MCF 10A (cell line): Measurements from ENCODE around the gene TMEM220. TPM values are rescaled to one million over a fixed set of nuclear protein-coding genes. Genes with fewer than 3 reads are reported as not detected.

Experiments used
- BruUV-seq: library from RNA; stranded (reverse); fragments of 400-500 nt; replicated peaks from 2 replicates; lab custom pipeline; 2021; lab: Mats Ljungman, UMichigan
- CTCF ChIA-PET: fragments of 300-600 bp; sonication (Branson Sonifier 250); formaldehyde crosslinking; extraction: SDS; loops from one replicate; lab custom pipeline; 2021; ENCODE audit warnings: antibody characterized with exemption, inconsistent platforms; lab: Yijun Ruan, JAX
- POLR2A ChIA-PET: fragments of 300-600, 350-650 bp; sonication (Branson Sonifier 250); formaldehyde crosslinking; extraction: SDS; loops from one replicate; lab custom pipeline; 2020; ENCODE audit warnings: antibody characterized with exemption, inconsistent platforms; lab: Yijun Ruan, JAX
- DNase-seq: peaks from one replicate; pipeline ENCODE4 v3.0.0-alpha.2; 2018; ENCODE audit not compliant: unreplicated experiment
- H3K27ac Mint-ChIP-seq: one replicate; pipeline ENCODE4 v1.8.0; 2022; ENCODE audit warnings: mild to moderate bottlenecking, low read depth, mixed read lengths; ENCODE audit not compliant: unreplicated experiment
- H3K27me3 Mint-ChIP-seq: one replicate; pipeline ENCODE4 v1.8.0; 2022; ENCODE audit warnings: mixed read lengths; ENCODE audit not compliant: insufficient read depth, unreplicated experiment
- H3K36me3 Mint-ChIP-seq: one replicate; pipeline ENCODE4 v1.8.0; 2022; ENCODE audit warnings: mild to moderate bottlenecking, moderate library complexity, mixed read lengths; ENCODE audit not compliant: insufficient read depth, unreplicated experiment
- H3K4me1 Mint-ChIP-seq: one replicate; pipeline ENCODE4 v1.8.0; 2022; ENCODE audit warnings: mixed read lengths; ENCODE audit not compliant: insufficient read depth, unreplicated experiment
- H3K4me3 Mint-ChIP-seq: one replicate; pipeline ENCODE4 v1.8.0; 2022; ENCODE audit warnings: mild to moderate bottlenecking, moderate library complexity, mixed read lengths; ENCODE audit not compliant: unreplicated experiment
- H3K9me3 Mint-ChIP-seq: one replicate; pipeline ENCODE4 v1.8.0; 2022; ENCODE audit warnings: mixed read lengths; ENCODE audit not compliant: unreplicated experiment
- intact Hi-C: fragments of 100-400 bp; cut with micrococcal nuclease; formaldehyde crosslinking; loops from 2 replicates; pipeline ENCODE4 v1.14.1; 2022
- total RNA-seq: library from RNA; stranded (reverse); gene quantifications from 2 replicates; pipeline ENCODE4 v1.2.3, GENCODE V29; 2022
- TF ChIP-seq, protein P1 (sequence below): fragments of 200-600 bp; IDR thresholded peaks from one replicate; pipeline ENCODE4 v1.8.0; 2022; ENCODE audit warnings: antibody characterized with exemption, mild to moderate bottlenecking; ENCODE audit not compliant: unreplicated experiment

TMEM220 gene
- total RNA-seq, 1 experiment from 2014 or later, result 1.1 TPM

DNA sequence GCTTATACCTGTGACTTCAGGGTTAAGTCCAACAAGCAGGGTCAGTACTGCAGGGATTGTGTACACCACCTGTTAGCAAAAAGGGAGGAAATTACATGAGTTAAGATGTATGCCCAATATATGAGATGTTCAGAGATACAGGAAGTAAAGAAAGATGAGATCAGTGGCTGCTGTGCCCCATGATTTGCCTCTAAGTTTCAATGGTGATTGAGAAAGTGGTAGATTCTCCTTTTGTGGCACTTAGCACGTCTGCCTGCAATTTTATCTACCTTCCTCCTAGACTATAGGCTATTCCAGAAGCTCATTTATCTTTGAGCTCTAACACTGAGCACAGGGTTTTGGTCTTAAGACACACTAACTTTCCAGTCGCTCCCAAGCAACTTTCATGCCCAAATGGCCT, 3.6 kb downstream of the TMEM220 start:
- ChIA-PET CTCF (interaction anchor here (0.9 to 1.9 kb wide), 2 partner anchors 11 to 109 kb away, joined by 3 to 9 read pairs; no protein-coding TSS in a partner anchor), POLR2A (no interaction called here)
- no peaks in the 10 kb centered on the region for H3K9me3 Mint-ChIP-seq
- H3K36me3 Mint-ChIP-seq, result no peaks in the 10 kb centered on the region
- TF ChIP-seq, protein P1, sequence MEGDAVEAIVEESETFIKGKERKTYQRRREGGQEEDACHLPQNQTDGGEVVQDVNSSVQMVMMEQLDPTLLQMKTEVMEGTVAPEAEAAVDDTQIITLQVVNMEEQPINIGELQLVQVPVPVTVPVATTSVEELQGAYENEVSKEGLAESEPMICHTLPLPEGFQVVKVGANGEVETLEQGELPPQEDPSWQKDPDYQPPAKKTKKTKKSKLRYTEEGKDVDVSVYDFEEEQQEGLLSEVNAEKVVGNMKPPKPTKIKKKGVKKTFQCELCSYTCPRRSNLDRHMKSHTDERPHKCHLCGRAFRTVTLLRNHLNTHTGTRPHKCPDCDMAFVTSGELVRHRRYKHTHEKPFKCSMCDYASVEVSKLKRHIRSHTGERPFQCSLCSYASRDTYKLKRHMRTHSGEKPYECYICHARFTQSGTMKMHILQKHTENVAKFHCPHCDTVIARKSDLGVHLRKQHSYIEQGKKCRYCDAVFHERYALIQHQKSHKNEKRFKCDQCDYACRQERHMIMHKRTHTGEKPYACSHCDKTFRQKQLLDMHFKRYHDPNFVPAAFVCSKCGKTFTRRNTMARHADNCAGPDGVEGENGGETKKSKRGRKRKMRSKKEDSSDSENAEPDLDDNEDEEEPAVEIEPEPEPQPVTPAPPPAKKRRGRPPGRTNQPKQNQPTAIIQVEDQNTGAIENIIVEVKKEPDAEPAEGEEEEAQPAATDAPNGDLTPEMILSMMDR, result no peak
- H3K4me1 Mint-ChIP-seq, result no peaks in the 10 kb centered on the region
- intact Hi-C loops, result no loop called here
- H3K27ac Mint-ChIP-seq, result no peak overlapping the region
- no peak for DNase-seq
- no peaks in the 10 kb centered on the region for H3K27me3 Mint-ChIP-seq
- no TSS peak for BruUV-seq
- no peak overlapping the region for H3K4me3 Mint-ChIP-seq

DNA sequence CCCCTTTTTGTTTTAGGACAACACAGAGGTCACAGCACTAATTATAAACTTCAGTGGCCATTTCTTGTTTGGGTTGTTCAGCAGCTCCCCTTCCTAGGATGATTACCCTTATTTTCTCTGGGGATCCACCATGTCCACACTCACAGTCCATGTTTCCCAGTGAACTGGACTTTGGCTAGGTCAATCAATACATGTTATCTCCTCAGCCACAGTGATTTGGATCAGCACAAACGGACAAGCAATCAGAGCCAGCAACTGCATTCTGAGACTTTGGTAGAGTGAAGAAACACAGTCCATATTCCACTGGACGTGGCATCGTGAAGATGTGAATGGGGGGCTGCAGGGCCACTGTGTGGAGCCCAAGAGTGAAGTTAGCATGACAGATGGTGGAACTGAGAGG, 4.6 kb downstream of the TMEM220 start:
- Mint-ChIP-seq H3K9me3 (no peaks in the 10 kb centered on the region), H3K27ac (no peak overlapping the region), H3K4me1 (no peaks in the 10 kb centered on the region), H3K4me3 (no peak overlapping the region), H3K27me3 (no peaks in the 10 kb centered on the region), H3K36me3 (no peaks in the 10 kb centered on the region)
- POLR2A ChIA-PET, result no interaction called here
- no TSS peak for BruUV-seq
- intact Hi-C loops, result no loop called here
- TF ChIP-seq, protein P1, result no peak
- no peak for DNase-seq
- CTCF ChIA-PET, result interaction anchor here (0.6 to 1.9 kb wide), 2 partner anchors 12 to 150 kb away, joined by 3 to 9 read pairs; no protein-coding TSS in a partner anchor

DNA sequence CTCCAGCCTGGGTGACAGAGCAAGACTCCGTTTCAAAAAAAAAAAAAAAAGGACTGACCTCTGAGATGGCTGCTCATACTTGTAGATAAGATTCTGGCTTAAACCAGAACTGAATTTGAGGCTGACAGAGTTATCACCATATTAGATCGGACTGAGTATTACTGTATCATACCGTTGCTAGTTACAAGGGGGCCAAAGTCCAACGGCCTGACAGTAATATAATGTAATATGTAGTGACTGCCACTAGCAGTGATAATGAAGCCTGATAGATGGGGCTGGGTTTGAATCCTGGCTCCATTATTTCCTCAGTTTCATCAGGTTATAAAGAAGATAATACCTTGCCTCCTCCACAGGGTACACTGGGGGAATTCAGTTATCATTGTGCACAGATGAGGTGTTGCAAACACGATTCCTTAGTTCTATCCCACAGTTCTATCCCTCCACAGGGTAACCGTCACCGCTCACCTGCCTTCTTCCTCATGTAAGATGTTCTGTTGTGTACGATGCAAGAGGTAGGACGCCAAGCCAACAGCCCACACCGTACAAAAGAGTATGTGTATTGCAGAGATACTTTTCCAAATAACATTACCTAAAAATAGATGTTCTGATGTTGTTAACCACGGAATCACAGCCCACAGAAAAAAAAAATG, 5.2 kb downstream of the TMEM220 start:
- Mint-ChIP-seq H3K27me3 (no peaks in the 10 kb centered on the region), H3K27ac (no peak overlapping the region), H3K36me3 (no peaks in the 10 kb centered on the region), H3K9me3 (no peaks in the 10 kb centered on the region), H3K4me1 (no peaks in the 10 kb centered on the region), H3K4me3 (no peak overlapping the region)
- intact Hi-C loops, result no loop called here
- no peak for DNase-seq
- no TSS peak for BruUV-seq
- POLR2A ChIA-PET, result no interaction called here
- TF ChIP-seq, protein P1, result no peak
- CTCF ChIA-PET, result interaction anchor here (0.6 to 1.9 kb wide), 2 partner anchors 12 to 151 kb away, joined by 3 to 9 read pairs; no protein-coding TSS in a partner anchor

DNA sequence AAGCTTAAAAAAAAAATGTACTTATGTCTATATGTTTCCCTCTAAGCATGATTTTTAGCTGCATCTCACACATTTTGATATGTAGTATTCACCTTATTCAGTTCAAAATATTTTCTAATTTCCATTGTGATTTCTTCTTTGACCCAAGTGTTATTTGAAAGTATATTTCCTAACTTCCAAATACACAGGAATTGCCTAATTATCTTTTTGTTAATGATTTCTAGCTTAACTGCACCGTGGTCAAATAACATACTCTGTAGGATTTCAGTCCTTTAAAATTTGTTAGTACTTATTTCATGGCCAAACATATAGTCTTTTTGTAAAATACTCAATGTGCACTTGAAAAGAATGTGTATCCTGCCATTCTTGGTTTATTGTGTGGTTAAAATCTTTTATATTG, 11.3 kb downstream of the TMEM220 start:
- H3K4me1 Mint-ChIP-seq, result no peaks in the 10 kb centered on the region
- intact Hi-C loops, result no loop called here
- no peaks in the 10 kb centered on the region for H3K9me3 Mint-ChIP-seq
- ChIA-PET POLR2A (interaction anchor here (0.7 kb wide), 1 partner anchor 1361 kb away, joined by 3 read pairs; no protein-coding TSS in a partner anchor), CTCF (interaction anchor here (0.7 to 3.8 kb wide), 2 partner anchors 19 to 100 kb away, joined by 4 to 29 read pairs; no protein-coding TSS in a partner anchor)
- TF ChIP-seq, protein P1, result no peak
- DNase-seq, result no peak
- no peak overlapping the region for H3K4me3 Mint-ChIP-seq
- no peaks in the 10 kb centered on the region for H3K27me3 Mint-ChIP-seq
- H3K36me3 Mint-ChIP-seq, result no peaks in the 10 kb centered on the region
- BruUV-seq, result no TSS peak
- no peak overlapping the region for H3K27ac Mint-ChIP-seq
